DMS153 treated with DMSO at 0.1 percent for 48 hours (cell line): ENCODE data around the gene C1orf216.
"Not testable (repeated sequence)": the region's sequence is repeated elsewhere in the genome, so short reads cannot be mapped to it uniquely, and the experiment has no call there.

ENCODE experiments used
- DNase-seq: peaks from one replicate; lab custom pipeline; 2025; ENCODE audit not compliant: unreplicated experiment; lab: John Stamatoyannopoulos, UW

The C1orf216 gene

GRCh38 chr1:35707601-35708440 is 10.9 kb downstream of the C1orf216 start:
- DNase-seq: peak; percentile 80

- no peak for DNase-seq
Measured at GRCh38 chr1:35706846-35707600, 11.7 kb downstream of the C1orf216 start.

GRCh38 chr1:35702508-35702907 is 16.2 kb downstream of the C1orf216 start:
- no peak for DNase-seq

GRCh38 chr1:35699152-35699551 is 19.5 kb downstream of the C1orf216 start:
- DNase-seq: not testable (repeated sequence)

GRCh38 chr1:35692317-35692716 is 26.4 kb downstream of the C1orf216 start:
- DNase-seq: no peak

GRCh38 chr1:35691571-35692220 is 27.0 kb downstream of the C1orf216 start:
- peak; percentile 26 for DNase-seq

- no peak for DNase-seq
Measured at GRCh38 chr1:35691080-35691479, 27.6 kb downstream of the C1orf216 start.

- not testable (repeated sequence) for DNase-seq
Measured at GRCh38 chr1:35690103-35690502, 28.6 kb downstream of the C1orf216 start.

- DNase-seq: no peak
Measured at GRCh38 chr1:35688161-35688560, 30.5 kb downstream of the C1orf216 start.

GRCh38 chr1:35683012-35683411 is 35.7 kb downstream of the C1orf216 start:
- no peak for DNase-seq

GRCh38 chr1:35680271-35680670 is 38.4 kb downstream of the C1orf216 start:
- no peak for DNase-seq

GRCh38 chr1:35675773-35676172 is 42.9 kb downstream of the C1orf216 start:
- DNase-seq: no peak

GRCh38 chr1:35674111-35674510 is 44.6 kb downstream of the C1orf216 start:
- no peak for DNase-seq

GRCh38 chr1:35672116-35672515 is 46.6 kb downstream of the C1orf216 start:
- no peak for DNase-seq

- DNase-seq: no peak
Measured at GRCh38 chr1:35668506-35668905, 50.2 kb downstream of the C1orf216 start.

GRCh38 chr1:35666916-35667315 is 51.8 kb downstream of the C1orf216 start:
- DNase-seq: no peak

GRCh38 chr1:35666216-35666615 is 52.5 kb downstream of the C1orf216 start:
- DNase-seq: no peak
